Ureter (tissue), 1 donor: Measurements from ENCODE around the gene CCDC180. TPM values are rescaled to one million over a fixed set of nuclear protein-coding genes. Genes with fewer than 3 reads are reported as not detected.

Experiments
- total RNA-seq: library from RNA; stranded (reverse); gene quantifications from one replicate; pipeline ENCODE4 v1.2.4, GENCODE V29; 2023
- donor health status: DM: yes; HTN: yes; CAD: no.

Gene CCDC180
- total RNA-seq, 1 donor from 2014 or later, result 7.5 TPM

Other genes with a start within 250 kb of the CCDC180 start
- gene TDRD7, start 104.4 kb downstream of the CCDC180 start, total RNA-seq, result 12.9 TPM
- 29.3 TPM for gene TMOD1, start 194.0 kb downstream of the CCDC180 start, total RNA-seq